Measurements from ENCODE around the gene JARID2. TPM values are rescaled to one million over a fixed set of nuclear protein-coding genes. Genes with fewer than 3 reads are reported as not detected.
A peak's percentile ranks its signal among the peaks of the same experiment; 100 is the strongest.

The JARID2 gene
- total and polyA plus RNA-seq, 2 of the 8 experiments (the other 6 are each of a cell fraction or from before 2014, with no cell fraction given) = 60.1 to 239 TPM

DNA sequence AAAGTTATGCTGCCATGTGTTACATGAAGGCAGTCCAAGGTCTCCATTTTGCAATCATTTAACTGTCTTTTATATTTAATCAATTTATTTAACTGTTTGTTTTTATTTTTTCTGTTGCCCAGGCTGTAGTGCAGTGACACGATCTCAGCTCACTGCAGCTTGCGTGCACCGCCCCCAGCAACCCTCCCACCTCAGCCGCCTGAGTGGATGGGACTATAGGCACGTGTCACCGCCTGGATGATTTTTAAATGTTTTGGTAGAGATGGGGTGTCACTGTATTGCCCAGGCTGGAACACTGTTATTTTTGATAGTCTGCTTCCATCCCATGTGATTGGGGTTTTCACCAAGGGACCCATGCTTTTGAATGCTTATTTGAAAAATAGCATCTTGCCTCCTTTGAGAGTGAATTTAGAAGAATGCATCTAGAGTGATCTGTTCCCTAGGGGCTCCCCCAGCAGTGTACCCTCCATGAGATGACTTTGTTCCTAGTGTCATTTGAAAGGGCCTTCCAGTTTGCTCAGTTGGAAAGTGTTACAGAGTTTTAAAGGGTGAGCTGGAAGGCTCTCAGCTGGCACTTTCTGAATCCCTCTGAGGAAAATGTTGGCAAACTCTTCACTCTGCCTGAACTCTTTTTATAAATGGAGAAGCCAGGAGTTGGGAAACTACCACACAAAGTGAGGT lies 143.4 kb downstream of the JARID2 start:
- no peak overlapping the region for H2AK5ac ChIP-seq (ENCODE audit: low read depth, low read length)
- H2BK15ac ChIP-seq (ENCODE audit: low read length) = no peak overlapping the region
- no peaks in the 10 kb centered on the region for H3K23me2 ChIP-seq (ENCODE audit: low read depth, low read length)
- H3K9ac ChIP-seq (replicated peaks in 1 of 4; ENCODE audit: extremely low read depth in 1 of 4, low read depth in 3 of 4, low read length in 3 of 4) = no peak overlapping the region
- TF ChIP-seq TEAD4 (IDR thresholded peaks at IDR 0.05; ENCODE audit: low read depth, low read length) = no peak
- no peak for TF ChIP-seq CBX5 (IDR thresholded peaks at IDR 0.05; ENCODE audit: low read depth, low read length)
- TF ChIP-seq NRF1 (IDR thresholded peaks at IDR 0.05; ENCODE audit: low read depth, low read length) = no peak
- no peak for TF ChIP-seq SP4 (IDR thresholded peaks at IDR 0.05; ENCODE audit: low read length)
- TF ChIP-seq EZH2 (IDR thresholded peaks at IDR 0.05; ENCODE audit: low read depth, low read length, severe bottlenecking) = no peak
- no peak for TF ChIP-seq EP300 (IDR thresholded peaks at IDR 0.05; ENCODE audit: borderline replicate concordance in 1 of 2, low read depth in 2 of 2, low read length in 2 of 2)
- no peak for TF ChIP-seq EGR1 (IDR thresholded peaks at IDR 0.05; ENCODE audit: borderline replicate concordance, low read depth, low read length)
- no peak for TF ChIP-seq ASH2L (IDR thresholded peaks at IDR 0.05; ENCODE audit: low read length)
- TF ChIP-seq POU5F1 (IDR thresholded peaks at IDR 0.05; ENCODE audit: low read depth, low read length) = no peak
- FAIRE-seq (no peak), DNase-seq (ENCODE audit: low read depth in 1 of 2, low spot score in 2 of 2) (no peak)
- no peak overlapping the region for H4K8ac ChIP-seq (ENCODE audit: extremely low read depth, insufficient read depth, low read length)
- H4K5ac ChIP-seq (ENCODE audit: insufficient read length, low read depth, low read length) = no peak overlapping the region
- H3K14ac ChIP-seq (ENCODE audit: insufficient read length) = no peak overlapping the region
- H3K27me3 ChIP-seq (replicated peaks in 1 of 4; ENCODE audit: control insufficient read depth in 3 of 4, extremely low read depth in 1 of 4, insufficient read depth in 3 of 4, low read length in 3 of 4) = no peaks in the 10 kb centered on the region
- H2AFZ ChIP-seq (ENCODE audit: low read length) = no peak overlapping the region
- H2BK12ac ChIP-seq (ENCODE audit: low read depth, low read length) = no peak overlapping the region
- no peak overlapping the region for H3K4me3 ChIP-seq (ENCODE audit: extremely low read depth in 1 of 4, insufficient read depth in 2 of 4, low read depth in 3 of 4, low read length in 4 of 4)
- no peak overlapping the region for H3K27ac ChIP-seq (ENCODE audit: low read depth, low read length)
- peaks cover 10% of the 10 kb centered on the region; the same call in 1 of the 2 replicates for H3K79me1 ChIP-seq (ENCODE audit: low read depth, low read length)
- H3K9me3 ChIP-seq (ENCODE audit: insufficient read depth in 2 of 2, low read depth in 1 of 2, low read length in 1 of 2) = no peaks in the 10 kb centered on the region
- peak overlapping the region in 1 of 2 experiments; percentile 33; a peak in 1 of 4 replicates for H3K4me2 ChIP-seq (ENCODE audit: insufficient read depth in 1 of 2, low read depth in 2 of 2, low read length in 2 of 2)
- H3K36me3 ChIP-seq (ENCODE audit: control insufficient read depth in 2 of 4, insufficient read depth in 4 of 4, low read length in 3 of 4) = peaks cover 0 to 2% (median 0%) of the 10 kb centered on the region in 4 experiments; a peak in 1 of 8 replicates
- ChIA-PET CTCF (ENCODE audit: partially characterized antibody) (interaction anchor here (0.9 to 3.7 kb wide), 21 partner anchors 8 to 455 kb away, joined by 3 to 16 read pairs (median 3); no protein-coding TSS in a partner anchor), POLR2A (ENCODE audit: partially characterized antibody) (interaction anchor here (1.6 kb wide), 1 partner anchor 11 kb away, joined by 6 read pairs; no protein-coding TSS in a partner anchor)
- peaks cover 90 to 100% of the 10 kb centered on the region in 2 experiments for H3K79me2 ChIP-seq (ENCODE audit: control insufficient read depth in 1 of 2, insufficient read depth in 2 of 2, low read length in 2 of 2)
- no peak overlapping the region for H3K4ac ChIP-seq (replicated peaks; ENCODE audit: insufficient read length, low read depth, low read length)
- H4K91ac ChIP-seq (replicated peaks; ENCODE audit: insufficient read length, low read length) = no peak overlapping the region
- H4K20me1 ChIP-seq (replicated peaks in 1 of 2; ENCODE audit: control insufficient read depth in 1 of 2, insufficient read depth in 2 of 2, low read length in 2 of 2) = peaks cover 63 to 64% of the 10 kb centered on the region in 2 experiments
- no peak overlapping the region for H2BK5ac ChIP-seq (ENCODE audit: low read depth, low read length)
- H3K23ac ChIP-seq (ENCODE audit: insufficient read length) = no peak overlapping the region
- no peak overlapping the region for H2BK20ac ChIP-seq (ENCODE audit: low read length)
- H3K18ac ChIP-seq (ENCODE audit: extremely low read depth, low read length) = no peak overlapping the region
- WGBS, 2 experiments (ENCODE audit: extremely low coverage in 1 of 2, insufficient coverage in 1 of 2, insufficient read length in 1 of 2, insufficient replicate concordance in 2 of 2, low coverage in 1 of 2, low lambda C conversion rate in 2 of 2, missing lambda C conversion rate in 1 of 2) = 89% methylated on average over 6 of the region's 6 CpGs; no CpG with 5 or more reads in 1 of the 2 experiments
- no peak overlapping the region for H3K56ac ChIP-seq (replicated peaks; ENCODE audit: insufficient read length, low read depth, low read length)
- H3K4me1 ChIP-seq (replicated peaks in 1 of 4; ENCODE audit: control insufficient read depth in 3 of 4, insufficient read depth in 4 of 4, low read length in 3 of 4) = peaks cover 12 to 54% (median 37%) of the 10 kb centered on the region in 4 experiments
- H2BK120ac ChIP-seq (replicated peaks; ENCODE audit: low read depth, low read length) = no peak overlapping the region
